ENCODE results near the gene TRUB1.

Gene TRUB1

DNA sequence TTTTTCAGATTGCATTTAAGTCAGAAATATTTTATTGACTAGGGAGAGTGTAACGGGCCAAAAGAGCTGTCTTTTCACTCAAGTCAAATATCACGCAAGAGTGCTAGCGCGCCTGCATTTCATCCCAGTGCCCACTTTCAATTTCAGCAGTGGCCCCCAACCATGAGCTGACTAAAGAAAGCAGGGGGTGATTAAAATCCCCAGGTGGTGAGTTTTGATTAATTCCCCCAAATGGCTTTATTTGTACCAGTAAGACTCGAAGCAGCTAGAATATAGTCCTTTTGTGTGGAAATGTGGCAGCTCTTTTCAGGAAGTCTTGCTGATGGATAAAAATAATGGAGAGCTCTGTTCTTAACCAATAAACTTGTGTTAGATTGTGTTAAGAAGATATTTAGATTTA, 35.3 kb downstream of the TRUB1 start:
- Histone ChIP-seq H3K4me3 (ENCODE audit: low read depth, low read length) (no peak overlapping the region), H3K9me3 (no peaks in the 10 kb centered on the region), H3K4me1 (peaks cover 5% of the 10 kb centered on the region), H3K27me3 (no peaks in the 10 kb centered on the region), H3K36me3 (peaks cover 4% of the 10 kb centered on the region)
- TF ChIP-seq, protein P1, sequence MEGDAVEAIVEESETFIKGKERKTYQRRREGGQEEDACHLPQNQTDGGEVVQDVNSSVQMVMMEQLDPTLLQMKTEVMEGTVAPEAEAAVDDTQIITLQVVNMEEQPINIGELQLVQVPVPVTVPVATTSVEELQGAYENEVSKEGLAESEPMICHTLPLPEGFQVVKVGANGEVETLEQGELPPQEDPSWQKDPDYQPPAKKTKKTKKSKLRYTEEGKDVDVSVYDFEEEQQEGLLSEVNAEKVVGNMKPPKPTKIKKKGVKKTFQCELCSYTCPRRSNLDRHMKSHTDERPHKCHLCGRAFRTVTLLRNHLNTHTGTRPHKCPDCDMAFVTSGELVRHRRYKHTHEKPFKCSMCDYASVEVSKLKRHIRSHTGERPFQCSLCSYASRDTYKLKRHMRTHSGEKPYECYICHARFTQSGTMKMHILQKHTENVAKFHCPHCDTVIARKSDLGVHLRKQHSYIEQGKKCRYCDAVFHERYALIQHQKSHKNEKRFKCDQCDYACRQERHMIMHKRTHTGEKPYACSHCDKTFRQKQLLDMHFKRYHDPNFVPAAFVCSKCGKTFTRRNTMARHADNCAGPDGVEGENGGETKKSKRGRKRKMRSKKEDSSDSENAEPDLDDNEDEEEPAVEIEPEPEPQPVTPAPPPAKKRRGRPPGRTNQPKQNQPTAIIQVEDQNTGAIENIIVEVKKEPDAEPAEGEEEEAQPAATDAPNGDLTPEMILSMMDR (IDR thresholded peaks at IDR 0.05; ENCODE audit: low read depth, low read length) = no peak
- DNase-seq = no peak

DNA sequence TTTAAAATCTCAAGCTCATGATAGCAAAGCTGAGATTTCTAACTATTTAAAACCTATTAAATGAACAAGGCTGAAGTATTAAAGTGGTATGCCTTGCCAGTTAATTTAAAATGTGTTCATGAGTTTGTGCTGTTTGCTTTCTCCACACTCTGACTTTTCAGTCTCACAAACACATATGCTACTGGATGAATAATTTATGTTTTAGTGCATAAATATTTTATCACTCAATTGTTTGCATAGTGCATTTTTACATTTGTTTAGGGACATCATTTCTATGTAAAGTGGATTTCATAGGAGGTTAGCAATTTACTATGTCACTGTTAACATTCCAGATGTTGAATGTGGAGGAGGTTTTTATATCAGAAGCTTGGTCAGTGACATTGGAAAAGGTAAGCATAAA, 36.0 kb downstream of the TRUB1 start:
- no peak for DNase-seq
- Histone ChIP-seq H3K27me3 (no peaks in the 10 kb centered on the region), H3K9me3 (no peaks in the 10 kb centered on the region), H3K4me1 (peaks cover 5% of the 10 kb centered on the region), H3K4me3 (ENCODE audit: low read depth, low read length) (no peak overlapping the region), H3K36me3 (peaks cover 4% of the 10 kb centered on the region)
- TF ChIP-seq, protein P1 (IDR thresholded peaks at IDR 0.05; ENCODE audit: low read depth, low read length) = no peak

DNA sequence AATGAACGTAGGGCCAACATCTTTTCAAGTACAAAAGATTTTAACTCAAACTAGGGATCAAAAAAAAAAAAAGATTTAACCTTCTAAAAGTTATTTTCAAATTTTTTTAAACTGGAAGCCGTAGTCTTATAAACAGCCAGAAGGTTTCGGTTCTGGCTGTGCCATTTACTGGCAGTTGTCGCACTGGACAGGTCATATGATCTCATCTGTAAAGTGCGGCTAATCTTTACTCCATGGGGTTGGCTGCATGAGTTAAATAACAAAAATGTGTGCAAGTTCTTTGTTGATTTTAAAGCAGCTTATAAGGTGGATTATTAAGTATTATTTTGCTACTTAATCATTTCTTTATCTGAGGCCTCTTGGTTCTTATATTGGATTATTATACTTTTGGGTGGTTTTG, 36.6 kb downstream of the TRUB1 start:
- Histone ChIP-seq H3K4me1 (peaks cover 5% of the 10 kb centered on the region), H3K4me3 (ENCODE audit: low read depth, low read length) (no peak overlapping the region), H3K9me3 (no peaks in the 10 kb centered on the region), H3K27me3 (no peaks in the 10 kb centered on the region), H3K36me3 (peaks cover 4% of the 10 kb centered on the region)
- DNase-seq = no peak
- TF ChIP-seq, protein P1 (IDR thresholded peaks at IDR 0.05; ENCODE audit: low read depth, low read length) = no peak

DNA sequence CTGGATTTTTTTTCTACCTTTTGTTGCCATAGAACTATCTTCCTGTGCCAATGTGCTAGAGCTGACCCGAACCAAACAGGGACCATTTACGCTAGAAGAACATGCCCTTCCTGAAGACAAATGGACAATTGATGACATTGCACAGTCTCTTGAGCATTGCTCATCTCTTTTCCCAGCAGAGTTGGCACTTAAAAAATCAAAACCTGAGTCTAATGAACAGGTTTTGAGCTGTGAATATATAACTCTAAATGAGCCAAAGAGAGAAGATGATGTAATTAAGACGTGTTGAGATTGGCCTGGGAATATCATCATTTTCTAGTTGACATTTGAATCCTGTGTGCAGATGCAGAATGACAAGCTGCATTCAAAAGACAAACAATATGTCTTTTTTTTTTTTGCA, 37.1 kb downstream of the TRUB1 start:
- no peaks in the 10 kb centered on the region for H3K9me3 ChIP-seq
- DNase-seq = no peak
- no peaks in the 10 kb centered on the region for H3K27me3 ChIP-seq
- peaks cover 5% of the 10 kb centered on the region for H3K4me1 ChIP-seq
- no peak overlapping the region for H3K4me3 ChIP-seq (ENCODE audit: low read depth, low read length)
- peaks cover 4% of the 10 kb centered on the region for H3K36me3 ChIP-seq
- TF ChIP-seq, protein P1 (IDR thresholded peaks at IDR 0.05; ENCODE audit: low read depth, low read length) = no peak

DNA sequence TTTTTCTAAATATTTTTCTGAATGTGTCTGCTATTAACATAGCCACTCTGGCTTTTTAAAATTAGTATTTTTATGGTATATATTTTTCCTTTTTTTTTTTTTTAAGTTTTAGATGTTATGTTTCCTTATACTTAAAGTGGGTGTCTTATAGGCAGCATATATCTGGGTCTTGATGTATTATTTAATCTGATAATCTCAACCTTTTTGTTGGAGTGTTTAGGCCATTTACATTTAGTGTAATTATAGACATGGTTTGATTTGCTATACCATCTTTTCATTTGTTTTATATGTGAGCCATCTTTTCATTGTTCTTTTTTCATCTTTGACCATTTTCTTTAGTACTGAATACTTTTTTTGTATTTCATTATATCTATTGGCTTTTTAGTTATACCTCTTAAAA, 45.0 kb downstream of the TRUB1 start:
- no peaks in the 10 kb centered on the region for H3K36me3 ChIP-seq
- TF ChIP-seq, protein P1 (IDR thresholded peaks at IDR 0.05; ENCODE audit: low read depth, low read length) = no peak
- no peaks in the 10 kb centered on the region for H3K27me3 ChIP-seq
- no peak overlapping the region for H3K4me3 ChIP-seq (ENCODE audit: low read depth, low read length)
- DNase-seq = no peak
- H3K4me1 ChIP-seq = no peaks in the 10 kb centered on the region
- no peaks in the 10 kb centered on the region for H3K9me3 ChIP-seq

DNA sequence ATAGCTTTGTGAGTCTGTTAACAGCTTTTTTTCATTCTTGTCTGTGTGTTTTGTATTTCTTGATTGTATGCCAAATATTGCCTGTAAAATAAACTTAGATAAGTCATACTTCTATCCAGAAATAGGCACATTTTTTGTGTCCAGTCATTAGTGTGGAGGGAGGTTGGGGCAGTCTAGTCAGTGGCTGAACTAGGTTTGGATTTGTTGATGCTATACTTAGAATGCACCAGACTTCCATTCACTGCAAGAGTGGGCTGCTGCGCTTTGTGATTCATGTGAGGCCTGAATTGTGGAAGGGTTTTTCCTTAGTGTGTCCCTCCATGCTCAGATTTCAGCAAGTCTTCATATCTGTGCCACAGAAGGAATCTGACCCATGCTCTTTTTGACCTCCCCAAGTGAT, 50.0 kb downstream of the TRUB1 start:
- no peaks in the 10 kb centered on the region for H3K27me3 ChIP-seq
- H3K9me3 ChIP-seq = no peaks in the 10 kb centered on the region
- no peak for DNase-seq
- no peak overlapping the region for H3K4me3 ChIP-seq (ENCODE audit: low read depth, low read length)
- no peaks in the 10 kb centered on the region for H3K4me1 ChIP-seq
- H3K36me3 ChIP-seq = no peaks in the 10 kb centered on the region
- TF ChIP-seq, protein P1 (IDR thresholded peaks at IDR 0.05; ENCODE audit: low read depth, low read length) = no peak

Measured in BE2C (cell line).